Esophagus (tissue), 2 donors: Measurements from ENCODE around the gene SDHAF3. TPM values are rescaled to one million over a fixed set of nuclear protein-coding genes. Genes with fewer than 3 reads are reported as not detected.

Experiments
- polyA plus RNA-seq, 2 donors: library from polyadenylated mRNA; stranded (reverse); fragments of 200-250 nt; gene quantifications; one replicate each; pipeline ENCODE4 v1.2.3, GENCODE V29; 2013
- donor health status: healthy with polysubstance abuse.
- donor health status: Bipolar disorder and iron deficiency.

Gene SDHAF3
- polyA plus RNA-seq, 2 donors = 5.5 to 10.1 TPM

Other genes with a start within 250 kb of the SDHAF3 start
- under 1 TPM in 1 of 2 donors, not detected in 1; 0.06 TPM for gene DLX6, start 112.1 kb upstream of the SDHAF3 start, polyA plus RNA-seq
- 1 to 10 TPM; 1.4 to 2.7 TPM for gene DLX5, start 92.9 kb upstream of the SDHAF3 start, polyA plus RNA-seq